Measurements from ENCODE around the gene MARS1. TPM values are rescaled to one million over a fixed set of nuclear protein-coding genes. Genes with fewer than 3 reads are reported as not detected.

Gene MARS1
- total and polyA plus RNA-seq, 8 donors: 92.5 to 168 (median 110) TPM

Small RNA genes lying within 50 kb of the gene (microRNA-seq; reads per million reads assigned to microRNA genes)
- 0.82 to 2.7 reads per million in 2 donors for gene MIR616
- gene MIR6758: 0.14 to 0.17 reads per million in 2 donors

Other genes with a start within 250 kb of the MARS1 start
- gene STAC3, start 236.9 kb upstream of the MARS1 start, total RNA-seq: 1 to 10 TPM; 3.4 to 5.0 TPM
- 1 to 10 TPM; 2.9 to 5.1 (median 3.4) TPM for gene STAC3, start 236.9 kb upstream of the MARS1 start, polyA plus RNA-seq (ENCODE audit: insufficient read length in 6 of 6)
- 10 to 100 TPM; 52.4 to 62.5 TPM for gene R3HDM2, start 57.0 kb upstream of the MARS1 start, total RNA-seq
- 10 to 100 TPM; 66.5 to 92.3 (median 83.8) TPM for gene R3HDM2, start 57.0 kb upstream of the MARS1 start, polyA plus RNA-seq (ENCODE audit: insufficient read length in 6 of 6)
- gene INHBC, start 53.3 kb upstream of the MARS1 start, total RNA-seq: not detected
- under 1 TPM in 5 of 6 donors, not detected in 1; 0.16 to 0.29 (median 0.24) TPM for gene INHBC, start 53.3 kb upstream of the MARS1 start, polyA plus RNA-seq (ENCODE audit: insufficient read length in 6 of 6)
- under 1 TPM in 1 of 2 donors, not detected in 1; 0.52 TPM for gene INHBE, start 32.8 kb upstream of the MARS1 start, total RNA-seq
- 1 to 10 TPM in 2 of 6 donors, under 1 TPM in 4; 0.58 to 1.4 (median 0.78) TPM for gene INHBE, start 32.8 kb upstream of the MARS1 start, polyA plus RNA-seq (ENCODE audit: insufficient read length in 6 of 6)
- gene GLI1, start 28.3 kb upstream of the MARS1 start, total RNA-seq: 1 to 10 TPM; 1.9 to 7.2 TPM
- 10 to 100 TPM; 27.7 to 38.3 (median 33.0) TPM for gene GLI1, start 28.3 kb upstream of the MARS1 start, polyA plus RNA-seq (ENCODE audit: insufficient read length in 6 of 6)
- 100 to 1,000 TPM in 1 of 2 donors, 10 to 100 TPM in 1; 24.2 to 125 TPM for gene ARHGAP9, start 8.2 kb upstream of the MARS1 start, total RNA-seq
- gene ARHGAP9, start 8.2 kb upstream of the MARS1 start, polyA plus RNA-seq (ENCODE audit: insufficient read length in 6 of 6): 1 to 10 TPM; 4.4 to 6.4 (median 5.2) TPM
- gene DDIT3, start 32.4 kb downstream of the MARS1 start, total RNA-seq: 10 to 100 TPM; 18.3 to 27.2 TPM
- 10 to 100 TPM; 16.4 to 29.4 (median 19.3) TPM for gene DDIT3, start 32.4 kb downstream of the MARS1 start, polyA plus RNA-seq (ENCODE audit: insufficient read length in 6 of 6)
- 100 to 1,000 TPM in 1 of 2 donors, 10 to 100 TPM in 1; 69.1 to 111 TPM for gene MBD6, start 34.8 kb downstream of the MARS1 start, total RNA-seq
- gene MBD6, start 34.8 kb downstream of the MARS1 start, polyA plus RNA-seq (ENCODE audit: insufficient read length in 6 of 6): 10 to 100 TPM; 61.3 to 84.6 (median 73.2) TPM
- gene DCTN2, start 59.1 kb downstream of the MARS1 start, total RNA-seq: 100 to 1,000 TPM; 104 to 111 TPM
- gene DCTN2, start 59.1 kb downstream of the MARS1 start, polyA plus RNA-seq (ENCODE audit: insufficient read length in 6 of 6): 100 to 1,000 TPM; 150 to 162 (median 156) TPM
- gene KIF5A, start 62.0 kb downstream of the MARS1 start, total RNA-seq: under 1 TPM; 0.38 to 0.50 TPM
- gene KIF5A, start 62.0 kb downstream of the MARS1 start, polyA plus RNA-seq (ENCODE audit: insufficient read length in 6 of 6): 1 to 10 TPM; 4.3 to 6.5 (median 5.4) TPM
- 10 to 100 TPM; 43.4 to 44.1 TPM for gene PIP4K2C, start 103.1 kb downstream of the MARS1 start, total RNA-seq
- 10 to 100 TPM; 17.0 to 22.2 (median 21.3) TPM for gene PIP4K2C, start 103.1 kb downstream of the MARS1 start, polyA plus RNA-seq (ENCODE audit: insufficient read length in 6 of 6)
- 10 to 100 TPM; 20.1 to 30.4 TPM for gene DTX3, start 116.8 kb downstream of the MARS1 start, total RNA-seq
- 10 to 100 TPM; 51.3 to 64.8 (median 57.2) TPM for gene DTX3, start 116.8 kb downstream of the MARS1 start, polyA plus RNA-seq (ENCODE audit: insufficient read length in 6 of 6)
- gene ARHGEF25, start 123.4 kb downstream of the MARS1 start, total RNA-seq: 10 to 100 TPM; 16.5 to 20.0 TPM
- 10 to 100 TPM; 45.1 to 53.4 (median 46.4) TPM for gene ARHGEF25, start 123.4 kb downstream of the MARS1 start, polyA plus RNA-seq (ENCODE audit: insufficient read length in 6 of 6)
- 1 to 10 TPM; 2.0 to 3.8 TPM for gene B4GALNT1, start 145.1 kb downstream of the MARS1 start, total RNA-seq
- gene B4GALNT1, start 145.1 kb downstream of the MARS1 start, polyA plus RNA-seq (ENCODE audit: insufficient read length in 6 of 6): 1 to 10 TPM in 5 of 6 donors, under 1 TPM in 1; 0.78 to 1.8 (median 1.3) TPM
- 100 to 1,000 TPM; 282 to 321 TPM for gene OS9, start 206.1 kb downstream of the MARS1 start, total RNA-seq
- 100 to 1,000 TPM; 200 to 228 (median 219) TPM for gene OS9, start 206.1 kb downstream of the MARS1 start, polyA plus RNA-seq (ENCODE audit: insufficient read length in 6 of 6)

Measured in left lung (tissue), 8 donors.